Colonic mucosa (tissue), 4 donors: ENCODE measurements around the gene ZNF560. TPM values are rescaled to one million over a fixed set of nuclear protein-coding genes. Genes with fewer than 3 reads are reported as not detected.

Source experiments
- DNase-seq: peaks from one replicate; pipeline ENCODE4 v3.0.0-alpha.2; 2020
- H3K27ac ChIP-seq: fragments of 200-600 bp; one replicate; pipeline ENCODE4 v1.8.0; 2021
- H3K27me3 ChIP-seq: fragments of 200-600 bp; one replicate; pipeline ENCODE4 v1.8.0; 2021
- H3K36me3 ChIP-seq: fragments of 200-600 bp; one replicate; pipeline ENCODE4 v1.8.0; 2021
- H3K4me1 ChIP-seq: fragments of 200-600 bp; one replicate; pipeline ENCODE4 v1.8.0; 2021; ENCODE audit warnings: mild to moderate bottlenecking
- H3K4me3 ChIP-seq: fragments of 200-600 bp; one replicate; pipeline ENCODE4 v1.8.0; 2021
- H3K9ac ChIP-seq, 2 donors: one replicate each; pipeline ENCODE4 v1.7.0; 2013; ENCODE audit warnings: control low read depth in 2 of 2, low read depth in 2 of 2, low read length in 2 of 2
- H3K9me3 ChIP-seq: fragments of 200-600 bp; one replicate; pipeline ENCODE4 v1.8.0; 2021
- CTCF ChIP-seq: fragments of 200-600 bp; IDR thresholded peaks from one replicate; pipeline ENCODE4 v1.8.0; 2022; ENCODE audit warnings: antibody characterized with exemption, mild to moderate bottlenecking
- intact Hi-C: fragments of 100-400 bp; cut with DNase I; formaldehyde crosslinking; loops from one replicate; pipeline ENCODE4 v1.14.1; 2022
- total RNA-seq, 2 donors: library from RNA; stranded (reverse); fragmentation: NEBNext Ultra II Directional in 1 of 2; extraction: Animal tissue kit (Norgen Biotek cat#: 25700) in 1 of 2; gene quantifications; one replicate each; pipeline ENCODE4 v1.2.1, GENCODE V29; 2021
- donor health status: healthy.
- donor health status: DM: no; HTN: no; CAD: no.
- donor health status: DM: no; HTN: no; CAD: no.

The ZNF560 gene
- total RNA-seq, 2 donors from 2014 or later: not detected

DNA sequence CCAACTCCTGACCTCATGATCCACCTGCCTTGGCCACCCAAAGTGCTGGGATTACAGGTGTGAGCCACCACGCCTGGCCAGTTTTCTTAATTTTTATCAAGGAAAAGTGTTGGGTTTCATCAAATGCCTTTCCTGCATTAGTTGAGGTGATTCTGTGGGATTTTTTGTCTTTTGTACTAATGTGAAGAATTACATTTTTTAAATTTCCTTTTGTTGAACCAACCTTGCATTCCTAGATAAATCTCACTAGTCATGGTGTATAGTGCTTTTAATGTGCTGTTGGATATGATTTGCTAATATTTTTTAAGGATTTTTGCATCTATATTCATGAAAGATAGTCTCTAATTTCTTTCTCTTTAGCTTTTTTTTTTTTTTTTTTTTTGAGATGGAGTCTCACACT is 2.4 kb upstream of the ZNF560 start:
- intact Hi-C loops: no loop called here
- Histone ChIP-seq H3K9ac (no peak overlapping the region), H3K27me3 (no peaks in the 10 kb centered on the region), H3K27ac (no peak overlapping the region), H3K4me3 (no peak overlapping the region), H3K4me1 (no peaks in the 10 kb centered on the region), H3K36me3 (no peaks in the 10 kb centered on the region), H3K9me3 (peaks cover 14% of the 10 kb centered on the region)
- no peak for TF ChIP-seq CTCF
- no peak for DNase-seq

- intact Hi-C loops: no loop called here
- Histone ChIP-seq H3K27ac (no peak overlapping the region), H3K36me3 (no peaks in the 10 kb centered on the region), H3K9me3 (peaks cover 14% of the 10 kb centered on the region), H3K4me3 (no peak overlapping the region), H3K27me3 (no peaks in the 10 kb centered on the region), H3K9ac (no peak overlapping the region), H3K4me1 (no peaks in the 10 kb centered on the region)
- TF ChIP-seq CTCF: no peak
- no peak for DNase-seq
Observed at GRCh38 chr19:9494096-9494495, 4.3 kb downstream of the ZNF560 start.

DNA sequence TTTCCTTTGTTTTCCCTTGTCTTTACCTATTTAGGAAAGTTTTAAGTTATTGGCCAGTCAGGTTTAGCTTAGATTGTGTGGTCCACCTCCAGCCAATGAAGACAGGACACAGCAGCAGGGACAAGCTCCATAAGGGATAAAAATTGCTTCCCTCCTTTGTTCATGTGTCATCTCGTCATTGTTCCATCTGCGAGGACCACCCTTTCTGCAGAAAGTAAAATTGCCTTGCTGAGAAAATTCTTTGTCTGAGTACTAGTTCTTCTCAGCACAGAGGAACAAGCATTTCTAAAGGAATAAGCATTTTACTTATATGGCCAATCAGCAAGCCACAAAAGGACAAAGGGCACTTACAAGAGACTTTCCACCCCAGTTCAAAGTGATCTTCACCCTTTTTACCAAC is 11.4 kb downstream of the ZNF560 start:
- intact Hi-C loops: no loop called here
- H3K9ac ChIP-seq: no peak overlapping the region
- no peak for DNase-seq
- H3K4me1 ChIP-seq: no peaks in the 10 kb centered on the region
- no peak overlapping the region for H3K4me3 ChIP-seq
- no peaks in the 10 kb centered on the region for H3K27me3 ChIP-seq
- no peak overlapping the region for H3K27ac ChIP-seq
- H3K9me3 ChIP-seq: no peaks in the 10 kb centered on the region
- TF ChIP-seq CTCF: no peak
- H3K36me3 ChIP-seq: no peaks in the 10 kb centered on the region

DNA sequence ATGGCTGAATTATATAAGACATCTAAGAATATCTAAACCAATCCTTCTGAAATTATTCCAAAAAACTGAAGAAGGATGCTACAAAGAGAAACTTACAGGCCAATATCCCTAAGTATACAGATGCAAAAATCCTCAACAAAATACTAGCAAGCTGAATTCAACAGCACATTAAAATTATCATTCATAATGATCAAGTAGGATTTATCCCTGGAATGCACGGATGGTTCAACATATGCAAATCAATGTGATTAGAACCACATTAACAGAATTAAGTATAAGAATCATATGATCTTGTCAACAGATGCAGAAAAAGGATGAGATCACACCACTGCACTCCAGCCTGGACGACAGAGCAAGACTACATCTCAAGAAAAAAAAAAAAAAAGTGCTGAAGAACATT is 13.3 kb downstream of the ZNF560 start:
- no peaks in the 10 kb centered on the region for H3K9me3 ChIP-seq
- no peak overlapping the region for H3K4me3 ChIP-seq
- no peaks in the 10 kb centered on the region for H3K4me1 ChIP-seq
- DNase-seq: no peak
- no peaks in the 10 kb centered on the region for H3K36me3 ChIP-seq
- no peaks in the 10 kb centered on the region for H3K27me3 ChIP-seq
- H3K9ac ChIP-seq: no peak overlapping the region
- no peak overlapping the region for H3K27ac ChIP-seq
- intact Hi-C loops: no loop called here
- no peak for TF ChIP-seq CTCF

DNA sequence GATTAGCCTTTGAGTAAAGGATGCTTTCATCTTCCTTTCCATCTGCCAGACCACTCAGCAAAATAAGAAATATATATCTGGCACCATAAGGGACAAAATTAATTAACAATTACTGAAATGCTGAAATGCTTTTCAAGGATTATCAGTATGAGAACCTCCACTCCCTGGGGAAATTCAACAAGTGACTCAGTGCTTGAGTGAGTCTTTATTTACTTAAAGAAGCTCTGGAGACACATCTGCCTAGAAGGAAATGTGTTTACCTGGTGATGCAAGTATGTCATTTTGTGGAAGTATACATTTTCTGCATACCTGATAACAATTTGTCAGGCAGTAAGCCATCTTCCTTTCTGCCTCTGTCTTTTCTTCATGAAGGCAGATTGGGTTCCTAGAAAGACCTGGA is 23.4 kb downstream of the ZNF560 start:
- Histone ChIP-seq H3K9ac (no peak overlapping the region), H3K4me3 (no peak overlapping the region), H3K36me3 (no peaks in the 10 kb centered on the region), H3K4me1 (no peaks in the 10 kb centered on the region), H3K27ac (no peak overlapping the region), H3K9me3 (no peaks in the 10 kb centered on the region), H3K27me3 (no peaks in the 10 kb centered on the region)
- intact Hi-C loops: no loop called here
- no peak for TF ChIP-seq CTCF
- no peak for DNase-seq

- peaks cover 7% of the 10 kb centered on the region for H3K9me3 ChIP-seq
- intact Hi-C loops: no loop called here
- H3K4me1 ChIP-seq: no peaks in the 10 kb centered on the region
- no peak for TF ChIP-seq CTCF
- DNase-seq: no peak
- no peak overlapping the region for H3K27ac ChIP-seq
- no peaks in the 10 kb centered on the region for H3K36me3 ChIP-seq
- H3K9ac ChIP-seq: no peak overlapping the region
- no peak overlapping the region for H3K4me3 ChIP-seq
- H3K27me3 ChIP-seq: no peaks in the 10 kb centered on the region
Observed at GRCh38 chr19:9467161-9467560, 31.3 kb downstream of the ZNF560 start.
